GM20431 (cell line): Measurements from ENCODE around the gene GRPEL2.

Experiments used
- in situ Hi-C: fragments of 300-500 bp; cut with MseI, MboI; formaldehyde crosslinking; loops from one replicate; pipeline ENCODE4 v1.15.0; 2020; ENCODE audit warnings: low sequenced_read_pairs; ENCODE audit not compliant: unreplicated experiment

Gene GRPEL2

GRCh38 chr5:149353911-149354310 is 8.6 kb downstream of the GRPEL2 start:
- in situ Hi-C loops = no loop called here

DNA sequence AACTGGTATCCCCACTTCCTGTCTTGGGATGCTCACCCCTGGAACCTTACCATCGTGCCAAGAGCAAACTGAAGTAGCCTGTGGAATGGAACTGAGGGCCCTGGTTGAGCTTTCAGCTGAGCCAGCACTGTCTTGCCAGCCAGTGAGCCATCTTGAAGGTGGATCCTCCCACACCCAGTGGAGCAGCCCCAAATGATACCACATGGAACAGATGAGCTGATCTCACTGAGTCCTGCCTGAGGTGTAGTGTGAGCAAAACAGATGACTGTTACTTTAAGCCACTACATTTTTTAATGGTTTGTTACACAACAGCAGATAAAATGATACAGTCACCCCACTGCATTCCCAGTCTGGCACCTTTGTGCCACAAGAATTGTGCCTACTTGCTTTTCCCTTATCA is 10.4 kb downstream of the GRPEL2 start:
- in situ Hi-C loops = no loop called here

- in situ Hi-C loops = no loop called here
Observed at GRCh38 chr5:149356391-149356790, 11.1 kb downstream of the GRPEL2 start.

DNA sequence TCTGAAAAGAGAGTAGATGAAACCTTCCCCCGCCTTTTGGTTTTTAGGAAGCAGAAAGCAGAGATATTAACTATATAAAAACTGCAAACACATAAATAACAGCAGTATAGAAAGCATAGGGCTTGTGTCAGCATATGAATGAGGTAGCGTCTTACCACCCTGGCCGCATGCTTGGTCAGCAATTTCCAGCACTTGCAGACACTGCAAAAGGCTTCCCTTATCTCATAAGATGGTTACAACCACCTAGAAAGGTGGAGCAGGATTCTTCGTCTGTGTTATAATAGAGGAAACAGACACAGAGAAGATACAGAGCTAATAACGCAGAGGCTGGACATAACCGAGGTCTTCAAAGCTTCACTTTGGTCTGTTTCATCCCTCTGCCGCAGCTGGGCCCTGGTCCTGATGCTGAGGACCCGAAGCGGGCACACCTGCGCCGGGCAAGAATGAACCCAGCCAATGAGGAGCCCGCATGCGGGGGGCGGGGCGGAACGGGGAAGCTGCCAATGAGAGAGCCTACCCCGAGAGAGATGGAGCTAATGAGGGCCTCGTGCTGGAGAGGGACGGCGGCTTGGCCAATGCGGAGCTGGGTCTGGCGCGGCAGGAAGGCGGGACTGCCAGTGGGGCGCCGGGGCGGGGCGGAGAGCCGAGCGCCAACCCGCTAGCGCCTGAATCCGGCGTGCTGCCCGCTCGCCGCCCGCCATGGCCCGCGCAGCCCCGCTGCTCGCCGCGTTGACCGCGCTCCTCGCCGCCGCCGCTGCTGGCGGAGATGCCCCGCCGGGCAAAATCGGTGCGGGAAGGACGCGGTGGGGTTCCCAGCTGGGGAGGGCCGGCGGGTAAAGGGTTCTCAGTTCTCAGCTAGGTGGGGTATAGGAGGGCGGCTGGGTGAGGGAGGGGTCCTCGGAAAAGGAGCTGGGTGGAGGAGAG is 12.3 kb downstream of the GRPEL2 start, which contains the start of gene PCYOX1L:
TSS of gene PCYOX1L (plus strand) at position 677 of the 924 bp plus-strand sequence. CDS start at position 700, 23 bp downstream.
- in situ Hi-C loops = no loop called here

DNA sequence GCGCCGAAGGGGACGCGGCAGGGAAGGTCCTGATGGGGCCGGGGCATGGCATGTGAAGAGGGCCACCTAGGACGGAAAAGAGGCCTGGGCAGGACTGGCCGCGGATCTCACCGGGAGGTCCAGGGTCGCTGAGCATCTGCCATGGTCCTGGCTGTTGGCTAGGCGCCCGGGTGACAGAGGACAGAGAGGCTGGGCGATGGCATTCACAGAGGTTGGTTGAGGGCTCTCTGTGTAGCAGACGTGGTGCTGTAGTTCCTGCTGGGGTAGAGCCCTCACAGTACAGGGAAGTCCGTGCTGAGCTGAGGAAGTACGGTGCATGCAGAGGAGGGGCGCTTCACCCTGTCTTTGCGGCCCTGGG is 13.0 kb downstream of the GRPEL2 start:
- in situ Hi-C loops = no loop called here

DNA sequence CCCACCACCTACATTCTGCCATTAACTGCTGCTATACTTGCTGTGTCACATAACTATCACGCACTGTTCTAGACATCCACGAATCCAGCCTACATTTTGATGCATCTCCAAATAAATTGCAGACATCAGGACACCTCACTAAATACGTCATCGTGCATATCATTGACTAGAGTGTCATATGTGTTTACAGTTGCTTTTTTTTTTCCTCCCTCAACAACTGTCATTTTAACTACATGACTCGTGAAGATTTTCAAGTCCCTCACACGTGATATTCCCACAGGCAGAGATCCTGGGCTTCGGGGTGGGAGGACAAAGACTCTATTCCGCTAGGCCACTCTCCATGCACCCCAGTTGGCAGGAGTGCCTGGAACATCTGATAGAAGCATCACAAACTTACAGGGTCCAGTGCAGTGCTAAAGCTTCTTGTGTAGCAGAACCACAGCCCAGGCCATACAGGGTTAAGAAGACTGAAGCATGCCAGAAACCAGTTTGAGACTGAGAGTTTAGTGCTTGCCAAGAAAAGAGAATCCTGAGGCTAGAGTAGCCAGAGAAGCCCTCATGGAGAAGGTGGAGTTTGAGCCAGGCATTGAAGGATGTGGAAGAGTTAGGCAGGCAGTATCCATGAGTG is 13.7 kb downstream of the GRPEL2 start:
- in situ Hi-C loops = no loop called here

GRCh38 chr5:149360272-149360671 is 15.0 kb downstream of the GRPEL2 start:
- in situ Hi-C loops = no loop called here

DNA sequence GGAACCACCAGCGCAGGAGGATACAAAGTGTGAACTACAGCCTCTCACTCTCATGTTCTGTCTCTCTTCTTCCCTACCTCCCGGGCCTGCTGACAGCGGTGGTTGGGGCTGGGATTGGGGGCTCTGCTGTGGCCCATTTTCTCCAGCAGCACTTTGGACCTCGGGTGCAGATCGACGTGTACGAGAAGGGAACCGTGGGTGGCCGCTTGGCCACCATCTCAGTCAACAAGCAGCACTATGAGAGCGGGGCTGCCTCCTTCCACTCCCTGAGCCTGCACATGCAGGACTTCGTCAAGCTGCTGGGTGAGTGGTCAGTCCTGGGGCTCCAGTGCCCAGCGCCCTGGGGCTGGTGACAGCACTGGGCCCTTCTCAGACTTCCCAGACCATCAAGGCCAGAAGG is 17.2 kb downstream of the GRPEL2 start:
- in situ Hi-C loops = no loop called here

DNA sequence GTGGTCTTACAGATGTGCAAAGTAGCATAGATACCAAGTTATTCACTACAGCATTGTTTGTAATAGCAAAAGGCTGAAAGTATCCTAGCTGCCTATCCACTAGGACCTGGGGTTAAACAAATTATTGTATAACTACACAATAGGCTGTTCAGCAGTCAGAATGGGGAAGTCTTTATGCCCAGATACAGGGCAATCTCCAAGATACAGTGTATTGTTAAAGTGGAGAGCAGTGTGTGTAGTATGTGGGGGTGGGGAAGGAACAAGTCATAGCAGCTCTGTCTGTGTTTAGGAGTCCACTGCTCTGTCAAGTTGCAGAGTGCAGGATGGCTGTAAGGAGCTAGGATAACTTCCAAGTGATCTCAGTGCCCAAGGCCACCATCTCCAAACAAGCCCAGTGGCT is 18.1 kb downstream of the GRPEL2 start:
- in situ Hi-C loops = no loop called here

GRCh38 chr5:149363936-149364335 is 18.6 kb downstream of the GRPEL2 start:
- in situ Hi-C loops = no loop called here

DNA sequence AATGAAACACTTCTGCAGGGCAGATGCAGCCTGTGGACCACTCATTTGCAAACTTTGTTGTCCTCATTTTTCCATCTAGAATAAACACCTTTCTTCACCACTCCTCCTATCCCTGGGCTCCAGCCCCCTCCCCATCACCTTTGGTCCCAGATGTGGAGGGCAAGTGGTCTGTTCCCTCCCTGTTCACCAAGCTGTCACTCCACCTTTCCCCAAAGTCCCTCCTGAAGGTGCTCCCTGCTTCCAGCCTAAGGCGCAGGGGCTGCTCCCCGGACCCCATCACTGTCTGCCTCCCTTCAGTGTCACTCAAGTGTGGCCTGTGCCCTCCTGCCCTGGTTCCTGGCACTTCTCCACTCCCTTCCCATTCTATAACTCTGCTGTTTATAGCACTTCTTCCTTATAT is 19.4 kb downstream of the GRPEL2 start:
- in situ Hi-C loops = no loop called here

- in situ Hi-C loops = no loop called here
Observed at GRCh38 chr5:149365418-149365817, 20.1 kb downstream of the GRPEL2 start.

DNA sequence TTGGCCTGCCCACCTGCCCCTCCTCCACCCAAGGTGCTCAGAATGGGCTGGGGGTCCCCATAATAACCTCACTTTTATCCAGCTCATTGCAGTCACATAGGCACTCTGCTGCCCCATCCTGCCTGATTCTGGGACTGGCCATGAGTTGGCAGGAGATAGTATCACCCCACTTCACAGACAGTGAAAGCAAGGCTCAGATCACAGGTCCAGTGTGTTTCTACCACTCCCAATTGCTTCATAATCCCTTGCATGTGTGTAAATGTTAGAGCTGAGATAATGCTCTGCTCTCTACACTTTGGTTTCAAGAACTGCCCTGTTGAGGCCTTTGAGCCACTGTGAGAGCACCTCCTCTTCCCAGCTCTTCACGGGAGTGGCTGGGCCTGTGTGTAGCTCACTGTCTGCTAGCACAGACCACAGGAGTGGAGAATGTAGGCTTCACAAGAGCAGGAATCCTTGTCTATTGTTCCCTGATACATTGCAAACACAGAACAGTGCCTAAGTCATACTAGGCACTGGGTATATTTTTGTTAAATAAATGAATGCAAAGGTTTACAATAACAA is 20.9 kb downstream of the GRPEL2 start:
- in situ Hi-C loops = no loop called here

DNA sequence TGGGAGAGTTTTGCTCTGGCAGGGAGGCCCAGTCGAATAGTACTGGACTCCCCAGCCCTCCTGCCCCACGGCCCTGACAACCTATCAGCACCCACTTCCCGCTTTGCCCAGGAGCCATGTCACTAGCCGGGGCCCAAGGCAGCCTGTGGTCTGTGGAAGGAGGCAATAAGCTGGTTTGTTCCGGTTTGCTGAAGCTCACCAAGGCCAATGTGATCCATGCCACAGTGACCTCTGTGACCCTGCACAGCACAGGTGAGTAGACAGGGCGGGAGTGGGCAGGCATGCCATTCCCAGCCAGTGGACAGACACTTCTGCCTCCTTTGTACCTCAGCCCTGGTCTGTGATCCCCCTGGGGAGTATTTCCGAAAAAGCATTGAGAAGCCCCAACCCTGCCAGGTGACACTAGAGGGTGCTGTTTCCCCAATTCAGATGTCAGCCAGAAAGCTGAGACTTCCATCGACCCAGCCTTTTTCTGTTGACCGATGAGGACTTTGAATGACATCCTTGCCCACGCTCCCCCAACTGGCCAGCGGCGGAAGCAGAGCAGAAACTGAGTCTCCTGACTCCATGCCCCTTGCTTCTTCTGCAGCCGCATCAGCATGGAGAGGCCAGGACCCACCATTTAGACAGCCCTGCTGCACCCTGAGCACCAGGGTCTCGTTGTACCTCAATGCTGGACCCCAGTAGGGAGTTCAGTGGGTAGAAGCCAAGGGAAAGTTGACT is 22.1 kb downstream of the GRPEL2 start:
- in situ Hi-C loops = no loop called here

- in situ Hi-C loops = no loop called here
Observed at GRCh38 chr5:149367972-149368645, 22.8 kb downstream of the GRPEL2 start.

DNA sequence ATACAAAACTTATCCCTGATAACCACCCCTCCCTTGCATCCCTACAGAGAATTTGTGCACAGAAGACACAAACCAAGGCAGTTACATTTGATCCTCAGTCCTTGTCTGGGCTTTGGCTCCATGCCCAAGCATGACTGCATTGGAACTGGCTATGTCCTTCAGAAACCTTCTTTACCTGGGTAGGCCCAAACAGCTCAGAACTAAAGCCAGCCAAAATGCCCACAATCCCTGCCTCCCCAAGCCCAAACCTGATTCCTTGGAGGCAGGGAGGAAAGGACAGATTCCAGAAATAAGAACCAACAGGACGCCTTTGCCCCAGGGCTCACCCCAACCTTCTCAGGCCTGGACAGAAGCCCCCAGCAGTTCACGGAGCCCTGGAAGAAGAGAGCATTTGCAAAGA is 25.6 kb downstream of the GRPEL2 start:
- in situ Hi-C loops = no loop called here

DNA sequence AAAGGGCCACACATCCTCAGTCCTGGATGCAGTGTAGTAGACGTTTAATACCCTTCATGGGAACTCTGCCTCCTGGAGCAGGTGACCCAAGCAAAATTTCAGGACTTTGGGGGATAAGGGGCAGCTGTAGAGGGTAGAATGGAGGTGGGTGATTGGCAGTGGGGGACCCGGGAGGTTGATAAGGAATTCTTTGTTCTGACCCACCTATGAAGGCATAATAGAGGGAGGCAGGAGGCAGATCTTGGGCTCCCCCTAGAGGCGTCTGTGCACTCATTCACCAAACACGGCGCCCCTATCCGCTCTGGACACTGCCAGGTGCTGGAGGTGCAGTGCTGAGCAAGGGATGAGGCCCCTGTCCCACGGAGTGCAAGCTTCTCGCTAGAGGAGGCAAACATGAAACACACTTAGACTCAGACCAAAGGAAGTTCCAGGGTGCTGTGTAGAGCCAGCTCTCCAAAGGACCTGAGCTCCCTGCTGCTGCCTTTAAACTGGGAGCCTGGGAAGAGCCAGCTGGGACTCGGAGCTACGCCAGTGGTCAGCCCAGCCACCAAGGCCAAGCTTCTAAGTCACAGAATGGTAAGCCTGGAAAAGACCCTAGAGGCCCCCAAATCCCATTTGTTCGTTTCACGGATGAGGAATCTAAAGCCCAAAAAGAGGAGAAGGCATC is 26.1 kb downstream of the GRPEL2 start:
- in situ Hi-C loops = no loop called here

DNA sequence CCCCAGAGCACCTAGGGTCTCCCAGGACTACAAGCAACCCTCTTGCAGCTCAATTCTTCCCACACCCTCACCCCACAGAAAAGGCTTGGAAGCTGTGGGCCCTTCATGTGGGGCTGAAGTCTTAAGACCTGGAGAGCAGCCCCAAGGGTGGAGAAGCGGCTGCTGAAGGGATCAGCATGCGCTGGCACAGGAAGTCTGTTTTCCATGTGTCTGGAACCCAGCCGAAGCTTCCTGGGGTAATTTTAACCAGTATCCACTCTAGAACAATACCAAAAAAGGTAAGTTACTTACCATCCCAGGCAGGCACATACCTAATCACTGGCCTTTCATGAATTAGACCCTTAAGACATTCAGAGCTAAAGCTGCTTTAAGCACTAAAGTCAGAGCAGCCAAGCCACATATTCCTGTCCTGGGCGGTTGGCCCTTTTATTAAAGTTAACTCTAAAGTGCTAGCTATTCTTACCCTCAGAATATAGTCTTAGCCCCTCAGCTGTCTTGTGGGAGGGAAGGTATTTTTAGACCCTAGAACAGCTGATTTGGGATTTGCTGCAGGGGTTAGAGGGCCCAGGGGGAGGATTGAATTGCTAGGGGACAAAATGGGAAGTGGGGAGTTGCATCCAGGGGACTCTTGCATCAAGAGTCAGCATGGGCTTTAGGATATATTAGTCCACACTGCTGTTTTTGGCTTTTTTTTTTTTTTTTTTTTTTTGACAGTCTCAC is 26.9 kb downstream of the GRPEL2 start:
- in situ Hi-C loops = no loop called here

DNA sequence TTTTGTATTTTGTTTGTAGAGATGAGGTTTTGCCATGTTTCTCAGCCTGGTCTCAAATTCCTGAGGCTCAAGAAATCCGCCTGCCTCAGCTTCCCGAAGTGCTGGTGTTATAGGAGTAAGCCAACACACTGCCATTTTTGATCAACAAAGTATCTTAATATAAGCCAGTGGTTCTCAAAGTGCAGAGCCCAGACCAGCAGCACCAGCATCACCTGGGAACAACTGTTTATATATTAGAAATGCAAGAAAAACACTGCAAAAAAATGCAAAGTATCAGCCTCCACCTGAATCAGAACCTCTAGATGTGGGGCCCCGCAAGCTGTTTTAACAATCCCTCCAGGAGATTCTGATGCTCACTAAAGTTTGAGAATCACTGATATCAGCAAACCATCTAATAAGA is 27.6 kb downstream of the GRPEL2 start:
- in situ Hi-C loops = no loop called here
